Measurements from ENCODE around the gene FAM222A. TPM values are rescaled to one million over a fixed set of nuclear protein-coding genes. Genes with fewer than 3 reads are reported as not detected.

The FAM222A gene
- total RNA-seq, 1 experiment from 2014 or later, result 2.8 TPM

DNA sequence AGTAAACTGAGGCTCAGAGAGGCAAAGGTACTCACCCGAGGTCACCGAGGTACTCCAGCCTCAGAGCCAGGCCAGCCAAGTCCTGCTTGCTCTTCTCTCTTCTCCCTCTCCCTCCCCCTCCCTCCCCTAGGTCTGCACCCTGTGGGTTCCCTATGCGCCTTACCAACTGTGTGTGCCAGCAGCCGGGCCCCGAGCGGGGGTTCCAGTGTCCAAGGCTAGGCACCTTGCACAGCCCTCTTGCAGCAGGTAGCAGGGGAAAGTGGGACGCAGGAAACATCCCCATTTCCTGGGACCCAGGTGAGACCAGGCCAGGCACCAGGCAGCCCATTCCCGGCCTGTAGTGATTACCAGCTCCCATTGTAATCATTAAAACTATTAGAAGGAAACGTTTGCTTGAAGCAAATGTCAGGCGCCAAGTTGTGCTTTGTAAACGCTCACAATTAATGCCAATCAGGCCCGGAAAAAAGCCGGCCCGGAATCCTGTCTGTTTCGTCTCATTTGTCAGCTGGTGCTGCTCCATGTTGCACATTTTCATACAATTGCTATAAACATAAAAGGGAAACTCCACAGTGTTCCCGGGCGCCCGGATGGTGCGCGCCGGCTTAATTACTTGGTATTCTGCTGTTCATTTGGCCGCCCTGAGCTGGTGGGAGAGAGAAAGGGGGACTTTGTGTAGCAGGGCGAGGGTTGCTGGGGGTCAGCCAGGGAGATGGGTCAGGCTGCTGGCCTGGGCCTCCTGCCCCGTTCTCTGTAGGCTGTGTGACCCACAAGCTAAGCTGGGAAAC, 11.9 kb downstream of the FAM222A start:
- Histone ChIP-seq H2BK15ac (ENCODE audit: low read depth, low read length) (no peak overlapping the region), H4K8ac (replicated peaks; ENCODE audit: insufficient read length, low read depth, low read length) (no peak overlapping the region), H3K14ac (ENCODE audit: insufficient read depth, low read length) (no peak overlapping the region), H3K23ac (ENCODE audit: insufficient read length, low read depth, low read length) (no peak overlapping the region), H3K79me2 (ENCODE audit: insufficient read depth, low read length) (no peaks in the 10 kb centered on the region), H3T11ph (ENCODE audit: low read length) (no peak overlapping the region), H4K5ac (ENCODE audit: insufficient read length, low read depth, low read length) (no peak overlapping the region), H2AK5ac (ENCODE audit: insufficient read length, low read length) (no peak overlapping the region), H4K91ac (ENCODE audit: insufficient read length, low read depth, low read length) (no peak overlapping the region), H2AFZ (ENCODE audit: low read length) (no peak overlapping the region), H2BK120ac (ENCODE audit: low read depth, low read length, poor library complexity, severe bottlenecking) (no peak overlapping the region), H2BK12ac (ENCODE audit: insufficient read length, low read depth, low read length) (no peak overlapping the region), H3K4ac (ENCODE audit: low read depth, low read length) (no peak overlapping the region), H4K20me1 (ENCODE audit: control insufficient read depth, insufficient read depth, insufficient read length) (no peaks in the 10 kb centered on the region), H3K4me2 (ENCODE audit: insufficient read depth, insufficient read length, low read length) (no peak overlapping the region), H3K27ac (ENCODE audit: insufficient read length, low read depth, low read length) (no peak overlapping the region), H3K23me2 (ENCODE audit: insufficient read length, low read depth, low read length, poor library complexity, severe bottlenecking) (no peaks in the 10 kb centered on the region), H3K4me1 (ENCODE audit: insufficient read depth, low read length) (no peaks in the 10 kb centered on the region), H3K27me3 (ENCODE audit: insufficient read depth, low read length) (no peaks in the 10 kb centered on the region), H3K79me1 (ENCODE audit: insufficient read depth, low read depth, low read length, poor library complexity, severe bottlenecking) (no peaks in the 10 kb centered on the region), H3K18ac (ENCODE audit: insufficient read length, low read depth, low read length) (no peak overlapping the region), H3K9me3 (ENCODE audit: control insufficient read depth, low read depth, low read length) (no peaks in the 10 kb centered on the region), H2BK5ac (ENCODE audit: insufficient read length, low read length) (no peak overlapping the region), H3K56ac (ENCODE audit: insufficient read length, low read depth, low read length) (no peak overlapping the region), H2BK20ac (ENCODE audit: low read depth, low read length, poor library complexity, severe bottlenecking) (no peak overlapping the region), H3K9ac (ENCODE audit: extremely low read depth, insufficient read length, low read length) (no peak overlapping the region)
- Mint-ChIP-seq H3K4me3 (no peak overlapping the region), H3K36me3 (ENCODE audit: insufficient read depth in 1 of 3, low read depth in 3 of 3) (no peaks in the 10 kb centered on the region), H3K27ac (no peak overlapping the region), H3K9me3 (no peaks in the 10 kb centered on the region), H3K27me3 (ENCODE audit: low read depth) (peaks cover 2% of the 10 kb centered on the region), H3K4me1 (peaks cover 2 to 22% of the 10 kb centered on the region in 2 experiments)
- no CpG with 5 or more reads among the region's 24 CpGs for WGBS (ENCODE audit: extremely low coverage, insufficient read length, low lambda C conversion rate)
- TF ChIP-seq, protein P1, sequence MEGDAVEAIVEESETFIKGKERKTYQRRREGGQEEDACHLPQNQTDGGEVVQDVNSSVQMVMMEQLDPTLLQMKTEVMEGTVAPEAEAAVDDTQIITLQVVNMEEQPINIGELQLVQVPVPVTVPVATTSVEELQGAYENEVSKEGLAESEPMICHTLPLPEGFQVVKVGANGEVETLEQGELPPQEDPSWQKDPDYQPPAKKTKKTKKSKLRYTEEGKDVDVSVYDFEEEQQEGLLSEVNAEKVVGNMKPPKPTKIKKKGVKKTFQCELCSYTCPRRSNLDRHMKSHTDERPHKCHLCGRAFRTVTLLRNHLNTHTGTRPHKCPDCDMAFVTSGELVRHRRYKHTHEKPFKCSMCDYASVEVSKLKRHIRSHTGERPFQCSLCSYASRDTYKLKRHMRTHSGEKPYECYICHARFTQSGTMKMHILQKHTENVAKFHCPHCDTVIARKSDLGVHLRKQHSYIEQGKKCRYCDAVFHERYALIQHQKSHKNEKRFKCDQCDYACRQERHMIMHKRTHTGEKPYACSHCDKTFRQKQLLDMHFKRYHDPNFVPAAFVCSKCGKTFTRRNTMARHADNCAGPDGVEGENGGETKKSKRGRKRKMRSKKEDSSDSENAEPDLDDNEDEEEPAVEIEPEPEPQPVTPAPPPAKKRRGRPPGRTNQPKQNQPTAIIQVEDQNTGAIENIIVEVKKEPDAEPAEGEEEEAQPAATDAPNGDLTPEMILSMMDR (conservative IDR thresholded peaks at IDR 0.05), result no peak
- DNase-seq, result no peak

All from H9 (cell line).